PC-3 (cell line): Measurements from ENCODE around the gene UNC5B. TPM values are rescaled to one million over a fixed set of nuclear protein-coding genes. Genes with fewer than 3 reads are reported as not detected.

Experiments used
- ATAC-seq: fragments of 200-7000 bp; cut with Tn5 transposase; 2 replicates; pipeline ENCODE4 v1.9.1; 2020; ENCODE audit warnings: mild to moderate bottlenecking, moderate library complexity
- BruUV-seq: library from RNA; stranded (reverse); fragments of 400-500 nt; replicated peaks from 2 replicates; lab custom pipeline; 2021; lab: Mats Ljungman, UMichigan
- CTCF ChIA-PET: fragments of 300-600 bp; sonication (Branson Sonifier 250); formaldehyde crosslinking; loops from one replicate; lab custom pipeline; 2022; ENCODE audit warnings: antibody characterized with exemption; lab: Charles Lee
- POLR2A ChIA-PET: fragments of 300-600 bp; sonication (Branson Sonifier 250); formaldehyde crosslinking; loops from one replicate; lab custom pipeline; 2022; ENCODE audit warnings: antibody characterized with exemption; ENCODE audit not compliant: unreplicated experiment; lab: Charles Lee
- DNase-seq: peaks from one replicate; pipeline ENCODE4 v3.0.0-alpha.2; 2015
- H2AFZ ChIP-seq: fragments of 300-600 bp; sonication (generic); 2 replicates; pipeline ENCODE4 v1.6.0; 2016; ENCODE audit warnings: antibody characterized with exemption, low read length
- H3F3A ChIP-seq: fragments of 300-600 bp; sonication (generic); one replicate; pipeline ENCODE4 v1.6.0; 2017; ENCODE audit warnings: antibody characterized with exemption, low read length, control low read depth, mild to moderate bottlenecking; ENCODE audit not compliant: unreplicated experiment
- H3K27ac ChIP-seq: fragments of 300-600 bp; sonication (generic); 2 replicates; pipeline ENCODE4 v1.5.1; 2016; ENCODE audit warnings: mild to moderate bottlenecking, low read length
- H3K27me3 ChIP-seq: fragments of 300-600 bp; sonication (generic); 2 replicates; pipeline ENCODE4 v1.6.1; 2016; ENCODE audit warnings: low read length, mixed read lengths
- H3K36me3 ChIP-seq: fragments of 300-600 bp; sonication (generic); 2 replicates; pipeline ENCODE4 v1.6.1; 2016; ENCODE audit warnings: low read depth, mixed run types, low read length, mixed read lengths
- H3K4me1 ChIP-seq: fragments of 300-600 bp; sonication (generic); 2 replicates; pipeline ENCODE4 v1.5.1; 2016; ENCODE audit warnings: low read length; ENCODE audit not compliant: insufficient read depth
- H3K4me2 ChIP-seq: fragments of 300-600 bp; sonication (generic); 2 replicates; pipeline ENCODE4 v1.6.0; 2016; ENCODE audit warnings: low read length
- H3K4me3 ChIP-seq: fragments of 300-600 bp; sonication (generic); 2 replicates; pipeline ENCODE4 v1.5.1; 2016; ENCODE audit warnings: mild to moderate bottlenecking, low read length, mixed read lengths
- H3K79me2 ChIP-seq: fragments of 300-600 bp; sonication (generic); 2 replicates; pipeline ENCODE4 v1.6.1; 2017; ENCODE audit warnings: low read length, mixed read lengths
- H3K9ac ChIP-seq: fragments of 300-600 bp; sonication (generic); 2 replicates; pipeline ENCODE4 v1.6.0; 2016; ENCODE audit warnings: mild to moderate bottlenecking, low read length
- H3K9me2 ChIP-seq: fragments of 300-600 bp; sonication (generic); replicated peaks from 2 replicates; pipeline ENCODE4 v1.6.1; 2016; ENCODE audit warnings: mixed run types, low read length, mixed read lengths
- H3K9me3 ChIP-seq: fragments of 300-600 bp; sonication (generic); 2 replicates; pipeline ENCODE4 v1.6.1; 2016; ENCODE audit warnings: low read length, mixed read lengths
- H4K20me1 ChIP-seq: fragments of 300-600 bp; sonication (generic); 2 replicates; pipeline ENCODE4 v1.6.1; 2016; ENCODE audit warnings: low read length, mixed read lengths
- CTCF ChIP-seq: fragments of 300-600 bp; sonication (generic); conservative IDR thresholded peaks from 2 replicates; pipeline ENCODE4 v1.5.1; 2017; ENCODE audit warnings: antibody characterized with exemption, low read depth, mild to moderate bottlenecking, low read length
- EZH2 ChIP-seq: fragments of 300-600 bp; sonication (generic); IDR thresholded peaks from one replicate; pipeline ENCODE4 v1.6.1; 2017; ENCODE audit warnings: antibody characterized with exemption, mild to moderate bottlenecking, low read length; ENCODE audit not compliant: unreplicated experiment
- EZH2phosphoT487 ChIP-seq: fragments of 300-600 bp; sonication (generic); IDR thresholded peaks from 2 replicates; pipeline ENCODE4 v1.6.1; 2018; ENCODE audit warnings: mild to moderate bottlenecking, antibody characterized with exemption, low read length, borderline replicate concordance
- intact Hi-C: fragments of 100-400 bp; cut with micrococcal nuclease; formaldehyde crosslinking; loops from 2 replicates; pipeline ENCODE4 v1.9.0; 2023
- total RNA-seq: library from RNA; depleted of rRNA; stranded (reverse); fragments of >200 nt; gene quantifications from 2 replicates; pipeline ENCODE4 v1.2.3, GENCODE V29; 2014

Gene UNC5B
- total RNA-seq, 1 experiment from 2014 or later: 0.26 TPM

GRCh38 chr10:71300555-71301370, 88.4 kb downstream of the UNC5B start:
- ChIA-PET POLR2A (no interaction called here), CTCF (no interaction called here)
- no peaks in the 10 kb centered on the region for H3K27me3 ChIP-seq
- H3K4me2 ChIP-seq: no peak overlapping the region
- no peaks in the 10 kb centered on the region for H3K4me1 ChIP-seq
- no TSS peak for BruUV-seq
- no peaks in the 10 kb centered on the region for H4K20me1 ChIP-seq
- H3K9ac ChIP-seq: no peak overlapping the region
- H3K9me2 ChIP-seq: no peaks in the 10 kb centered on the region
- H3K27ac ChIP-seq: no peak overlapping the region
- no peak for TF ChIP-seq EZH2phosphoT487
- no peak for TF ChIP-seq CTCF
- TF ChIP-seq EZH2: no peak
- no peak overlapping the region for H2AFZ ChIP-seq
- H3K4me3 ChIP-seq: no peak overlapping the region
- ATAC-seq (no peak), DNase-seq (no peak)
- no peaks in the 10 kb centered on the region for H3K36me3 ChIP-seq
- intact Hi-C loops: no loop called here
- no peaks in the 10 kb centered on the region for H3K79me2 ChIP-seq
- H3K9me3 ChIP-seq: no peaks in the 10 kb centered on the region
- no peaks in the 10 kb centered on the region for H3F3A ChIP-seq

GRCh38 chr10:71301371-71301916, 89.1 kb downstream of the UNC5B start:
- CTCF ChIA-PET: no interaction called here

More at GRCh38 chr10:71301371-71301916, 89.1 kb downstream of the UNC5B start:
- ATAC-seq (no peak), DNase-seq (no peak)
- H2AFZ ChIP-seq: no peak overlapping the region
- TF ChIP-seq EZH2phosphoT487: no peak
- no peak for TF ChIP-seq CTCF
- no peak for TF ChIP-seq EZH2
- no peaks in the 10 kb centered on the region for H3K4me1 ChIP-seq
- H3K79me2 ChIP-seq: no peaks in the 10 kb centered on the region
- H3K27me3 ChIP-seq: no peaks in the 10 kb centered on the region
- no peaks in the 10 kb centered on the region for H3K9me3 ChIP-seq
- H3K9me2 ChIP-seq: no peaks in the 10 kb centered on the region
- intact Hi-C loops: no loop called here
- H3K4me3 ChIP-seq: no peak overlapping the region
- H3K27ac ChIP-seq: no peak overlapping the region
- no peaks in the 10 kb centered on the region for H3F3A ChIP-seq
- H4K20me1 ChIP-seq: no peaks in the 10 kb centered on the region
- no peak overlapping the region for H3K4me2 ChIP-seq
- H3K9ac ChIP-seq: no peak overlapping the region
- H3K36me3 ChIP-seq: no peaks in the 10 kb centered on the region
- no TSS peak for BruUV-seq
- POLR2A ChIA-PET: interaction anchor here (0.6 kb wide), 1 partner anchor 31 kb away, joined by 14 read pairs; no protein-coding TSS in a partner anchor
